Stimulated activated CD4-positive, alpha-beta T cell treated with anti-CD3 and anti-CD28 coated beads, Interleukin-15, amount 100 ng/mL, for 48 hours (primary cell): ENCODE data around the gene MAPK9.
A peak's percentile ranks its signal among the peaks of the same experiment; 100 is the strongest.
"Not testable (repeated sequence)": the region's sequence is repeated elsewhere in the genome, so short reads cannot be mapped to it uniquely, and the experiment has no call there.

Source experiments
- DNase-seq, 2 donors: peaks; one replicate each; pipeline ENCODE4 v3.0.0-alpha.2; 2020; ENCODE audit warnings: low read depth in 2 of 2

Gene MAPK9

DNA sequence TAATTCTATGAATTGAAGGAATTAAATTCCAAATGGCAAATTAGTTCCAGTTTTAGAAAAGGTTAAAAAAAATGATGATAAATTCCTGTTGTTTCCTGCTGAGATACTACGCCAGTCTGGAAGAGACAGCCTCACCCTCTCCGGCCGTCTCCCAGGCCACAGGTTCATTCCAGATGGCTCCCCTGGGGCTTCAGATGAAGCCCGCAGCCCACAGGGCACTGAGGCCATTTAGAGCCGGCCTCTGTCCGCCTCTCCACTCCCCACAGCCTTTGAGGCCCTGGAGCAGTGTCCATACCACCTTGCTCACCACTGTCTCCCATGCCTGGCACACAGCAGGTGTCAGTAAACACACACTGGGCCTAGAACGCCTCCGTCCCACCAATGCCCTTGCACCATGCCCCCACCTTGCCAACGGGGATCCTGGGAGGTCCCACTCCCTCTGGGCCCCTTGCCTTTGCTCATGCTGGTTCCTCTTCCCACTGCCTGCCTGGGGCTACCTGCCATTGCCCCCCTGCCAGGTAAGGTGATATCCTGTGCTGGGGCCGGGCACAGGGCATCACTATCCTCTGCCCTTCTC is 35.2 kb upstream of the MAPK9 start:
- no peak for DNase-seq

DNA sequence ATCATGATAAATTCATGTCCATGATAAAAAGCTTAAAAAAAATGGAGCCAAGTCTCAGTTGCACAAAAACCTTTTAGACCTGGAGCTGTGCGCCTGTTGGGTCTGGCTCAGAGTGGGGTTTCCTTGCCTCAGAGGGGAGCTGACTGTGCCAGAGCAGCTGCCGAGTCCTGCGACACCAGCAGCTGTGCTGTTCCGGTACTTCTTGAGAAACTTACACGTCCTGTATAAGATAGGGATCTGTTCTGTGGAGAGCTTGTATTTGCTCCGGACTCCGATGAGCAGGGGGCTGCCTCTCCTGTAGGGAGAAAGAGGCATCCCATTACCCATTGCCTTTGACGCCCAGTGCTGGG is 32.7 kb upstream of the MAPK9 start:
- no peak for DNase-seq

DNA sequence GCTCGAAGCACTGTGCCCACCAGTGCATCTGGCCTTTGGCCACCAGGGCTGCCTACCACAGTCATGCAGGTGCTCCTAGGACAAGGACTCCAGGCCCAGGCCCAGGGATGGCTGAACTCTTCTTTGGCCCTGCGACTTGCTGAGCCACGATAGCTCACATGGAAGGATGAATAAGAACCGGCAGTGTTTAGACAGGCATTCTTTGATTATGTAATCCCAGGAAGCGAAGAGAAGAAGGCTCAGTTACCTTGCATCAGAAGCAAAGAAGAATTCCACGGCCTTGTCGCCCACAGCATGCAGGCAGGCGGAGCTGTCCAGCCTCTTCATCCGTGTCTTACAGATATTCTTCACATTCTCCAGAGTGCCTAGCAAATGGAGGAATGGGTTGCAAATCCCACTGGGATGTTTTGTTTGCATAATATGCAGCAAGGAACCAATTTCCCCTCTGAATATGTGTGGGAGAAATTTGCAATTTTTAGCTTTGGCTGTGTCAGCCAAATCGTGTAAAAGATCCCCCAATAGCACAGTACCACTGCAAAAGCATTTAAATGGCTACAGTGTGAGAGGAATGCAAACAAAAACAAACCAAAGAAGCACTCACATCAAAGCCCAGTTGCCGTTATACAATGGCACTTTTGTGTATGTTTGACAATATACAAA is 32.2 kb upstream of the MAPK9 start:
- no peak for DNase-seq

DNA sequence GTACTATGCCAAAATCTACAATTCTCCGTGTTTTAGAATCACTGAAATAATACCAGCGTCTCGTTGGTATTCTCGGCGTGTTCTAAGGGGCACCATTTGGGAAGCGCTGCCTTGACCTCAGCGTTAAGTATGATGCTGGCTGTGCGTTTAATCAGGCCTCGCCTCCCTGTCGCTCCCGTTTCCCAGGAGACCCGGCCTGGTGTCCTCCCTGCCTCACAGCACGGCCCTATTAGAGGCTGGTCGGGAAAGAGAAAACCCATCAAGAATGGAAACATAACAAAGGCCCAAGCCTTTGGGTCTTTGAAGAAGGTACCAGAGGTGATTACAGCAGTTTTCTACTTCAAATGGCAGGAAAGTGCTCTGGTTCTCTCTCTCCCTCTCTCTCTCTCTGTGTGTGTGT is 31.3 kb upstream of the MAPK9 start:
- DNase-seq = no peak

DNA sequence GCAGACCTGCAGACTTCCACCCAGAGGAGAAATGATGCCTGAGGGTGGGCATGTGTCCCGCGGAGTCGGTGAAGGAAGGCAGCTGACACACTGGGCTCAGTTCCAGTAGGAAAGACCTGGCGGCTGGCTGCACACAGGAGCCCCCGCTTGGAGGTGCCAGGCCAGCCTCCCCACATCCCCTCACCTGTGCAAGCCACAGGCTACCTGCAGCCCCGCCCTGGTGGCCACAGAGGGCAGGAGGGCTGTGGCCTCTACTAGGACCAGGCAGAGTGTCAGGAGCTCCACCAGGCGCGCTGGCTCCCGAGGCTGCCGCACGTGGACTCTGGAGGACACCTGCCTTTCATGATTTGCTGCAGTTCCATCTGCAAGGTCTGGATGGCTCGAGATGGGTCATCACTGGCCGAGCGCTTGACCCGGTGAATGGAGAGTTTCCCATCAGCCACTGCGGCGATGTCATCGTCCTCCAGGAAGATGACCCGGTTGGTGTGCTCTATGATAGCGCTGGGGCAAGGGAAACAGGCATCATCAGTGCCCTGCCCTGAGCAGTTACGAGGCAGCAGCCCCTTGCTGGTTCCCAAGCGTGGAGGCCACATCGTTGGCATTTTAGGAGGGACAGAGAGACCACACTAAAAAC is 26.7 kb upstream of the MAPK9 start:
- DNase-seq = no peak

DNA sequence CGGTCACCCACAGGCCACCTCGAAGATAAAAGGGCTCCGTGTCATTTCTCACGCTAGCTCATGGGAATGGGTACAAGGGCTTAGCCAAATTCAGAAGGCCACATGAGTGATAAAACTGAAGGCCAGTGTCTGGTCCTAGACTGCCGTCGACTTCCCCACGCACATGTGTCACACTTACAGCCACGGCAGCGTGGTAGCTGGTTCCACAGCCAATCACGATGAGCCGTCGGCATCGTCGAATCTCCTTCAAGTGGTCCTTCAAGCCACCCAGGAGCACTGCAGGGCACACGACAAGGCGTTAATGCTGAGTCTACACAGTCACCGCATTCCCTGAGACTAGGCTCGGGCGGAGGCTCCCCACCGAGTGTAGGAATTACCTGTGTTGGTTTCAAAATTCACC is 24.7 kb upstream of the MAPK9 start:
- DNase-seq = no peak

DNA sequence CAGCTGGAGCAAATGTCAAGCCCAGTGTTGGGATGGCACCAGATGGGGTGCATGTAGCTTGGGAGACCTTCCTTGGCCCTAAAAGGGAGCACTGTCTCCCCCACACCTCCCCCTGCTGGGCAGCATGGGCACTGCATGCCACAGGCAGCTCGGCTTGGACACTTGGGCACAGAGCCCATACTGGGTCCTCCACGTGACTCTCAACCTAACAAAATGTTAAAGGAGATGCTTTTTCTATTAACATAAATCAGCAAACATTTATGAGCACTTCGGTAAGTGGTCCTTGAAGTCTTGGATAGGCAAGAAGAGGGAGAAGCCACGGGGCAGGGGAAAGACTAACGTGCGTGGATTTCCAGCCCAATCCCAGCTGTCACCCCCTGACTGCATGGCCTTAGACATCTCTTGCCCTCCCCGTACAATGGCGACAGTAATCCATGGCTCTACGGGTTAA is 23.9 kb upstream of the MAPK9 start:
- peak; percentile 47 to 57 for DNase-seq

DNA sequence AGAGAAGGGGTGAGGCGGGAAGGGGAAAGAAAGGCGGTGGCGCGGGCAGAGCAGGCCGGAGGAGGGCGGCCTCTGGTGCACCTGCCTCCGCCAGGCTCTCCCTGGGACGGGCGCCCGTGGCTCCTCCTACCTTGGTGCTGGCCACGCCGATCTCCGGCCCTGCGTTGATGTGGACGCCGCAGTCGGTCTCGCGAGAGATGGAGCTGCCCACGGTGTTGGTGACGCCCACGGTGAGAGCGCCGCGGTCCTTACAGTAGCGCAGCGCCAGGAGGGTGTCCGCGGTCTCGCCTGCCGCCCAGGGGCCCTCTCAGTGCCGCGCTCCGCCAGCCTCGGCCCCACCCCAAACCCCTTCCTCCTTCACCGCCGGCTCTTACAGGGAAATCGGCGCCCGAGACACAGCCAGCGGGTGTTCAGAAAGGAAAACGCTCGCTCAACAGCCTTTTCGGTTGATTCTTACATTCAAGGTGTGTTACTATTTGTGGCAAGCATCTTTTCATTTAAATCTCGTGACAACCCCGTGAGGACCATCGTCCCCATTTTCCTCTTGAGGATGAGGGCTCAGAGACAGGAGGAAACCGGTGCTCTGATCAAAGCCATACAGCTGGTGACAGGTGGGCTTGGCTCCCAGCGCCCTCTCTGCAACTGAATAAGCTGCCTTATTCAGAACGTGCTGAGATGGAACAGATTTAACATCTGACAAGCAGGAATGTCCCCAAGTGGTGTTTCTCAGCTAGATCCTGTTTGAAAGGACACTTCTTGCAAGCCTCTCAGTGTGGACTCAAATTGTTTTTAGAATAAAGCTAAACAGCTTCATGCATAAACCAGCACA is 22.0 kb upstream of the MAPK9 start:
- peak; percentile 10 to 68 for DNase-seq

DNA sequence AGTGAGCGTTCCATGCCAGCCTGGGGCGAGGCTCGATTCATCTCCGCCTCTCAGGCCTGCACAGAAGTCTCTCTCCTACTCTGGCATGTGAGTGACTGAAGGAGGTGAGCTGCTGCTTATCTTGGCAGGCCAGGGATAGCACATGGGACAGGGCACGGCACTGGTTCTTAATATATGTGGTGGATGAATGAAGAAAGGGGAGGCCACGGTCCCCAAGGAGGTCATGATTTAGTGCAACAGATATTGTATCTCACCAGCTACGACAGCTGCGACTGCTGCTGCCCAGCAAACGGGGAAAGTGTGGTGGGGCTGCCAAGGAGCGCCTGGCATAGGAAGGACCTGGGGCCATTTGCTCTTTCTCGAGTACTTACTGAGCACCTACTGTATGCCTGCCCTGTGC is 19.3 kb upstream of the MAPK9 start:
- no peak for DNase-seq

DNA sequence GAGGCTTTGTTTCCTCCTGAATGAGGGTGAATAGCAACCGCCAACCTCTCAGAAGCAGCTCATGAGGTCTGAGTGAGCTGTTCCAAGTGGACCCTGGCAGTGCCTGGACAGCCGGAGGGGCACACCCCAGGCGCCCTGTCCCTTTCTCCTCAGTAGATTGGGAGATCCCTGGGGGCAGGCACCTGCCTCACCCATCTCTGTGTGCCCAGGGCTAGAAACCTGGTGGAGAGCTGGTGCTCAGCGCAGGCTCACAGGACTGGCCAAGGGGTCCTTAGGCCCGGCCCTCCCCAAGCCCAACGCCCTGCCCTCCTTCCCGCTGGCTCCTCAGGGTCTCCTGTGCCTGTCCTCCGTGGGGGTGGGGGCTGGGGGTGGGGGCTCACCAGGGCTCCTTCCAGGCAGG is 14.9 kb upstream of the MAPK9 start:
- DNase-seq = no peak

DNA sequence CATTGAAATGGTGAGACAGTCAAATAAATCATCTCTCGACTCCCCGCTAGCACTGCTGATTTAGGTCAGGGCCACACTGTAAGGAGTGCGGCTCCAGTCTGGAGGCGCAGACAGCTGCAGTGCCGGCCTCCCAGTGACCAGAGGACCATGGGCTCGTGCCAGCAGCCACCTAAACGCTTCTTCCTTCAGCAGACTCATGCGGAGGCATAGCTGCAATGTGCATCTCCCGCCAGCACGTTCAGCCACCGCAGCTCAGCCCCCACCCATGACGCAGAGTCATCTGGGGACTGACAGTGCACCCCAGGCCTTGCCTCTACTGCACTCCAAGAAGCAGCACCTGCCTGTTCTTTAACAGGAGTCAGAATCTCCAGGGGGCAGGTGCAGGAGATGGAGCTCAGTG is 13.6 kb upstream of the MAPK9 start:
- no peak for DNase-seq

DNA sequence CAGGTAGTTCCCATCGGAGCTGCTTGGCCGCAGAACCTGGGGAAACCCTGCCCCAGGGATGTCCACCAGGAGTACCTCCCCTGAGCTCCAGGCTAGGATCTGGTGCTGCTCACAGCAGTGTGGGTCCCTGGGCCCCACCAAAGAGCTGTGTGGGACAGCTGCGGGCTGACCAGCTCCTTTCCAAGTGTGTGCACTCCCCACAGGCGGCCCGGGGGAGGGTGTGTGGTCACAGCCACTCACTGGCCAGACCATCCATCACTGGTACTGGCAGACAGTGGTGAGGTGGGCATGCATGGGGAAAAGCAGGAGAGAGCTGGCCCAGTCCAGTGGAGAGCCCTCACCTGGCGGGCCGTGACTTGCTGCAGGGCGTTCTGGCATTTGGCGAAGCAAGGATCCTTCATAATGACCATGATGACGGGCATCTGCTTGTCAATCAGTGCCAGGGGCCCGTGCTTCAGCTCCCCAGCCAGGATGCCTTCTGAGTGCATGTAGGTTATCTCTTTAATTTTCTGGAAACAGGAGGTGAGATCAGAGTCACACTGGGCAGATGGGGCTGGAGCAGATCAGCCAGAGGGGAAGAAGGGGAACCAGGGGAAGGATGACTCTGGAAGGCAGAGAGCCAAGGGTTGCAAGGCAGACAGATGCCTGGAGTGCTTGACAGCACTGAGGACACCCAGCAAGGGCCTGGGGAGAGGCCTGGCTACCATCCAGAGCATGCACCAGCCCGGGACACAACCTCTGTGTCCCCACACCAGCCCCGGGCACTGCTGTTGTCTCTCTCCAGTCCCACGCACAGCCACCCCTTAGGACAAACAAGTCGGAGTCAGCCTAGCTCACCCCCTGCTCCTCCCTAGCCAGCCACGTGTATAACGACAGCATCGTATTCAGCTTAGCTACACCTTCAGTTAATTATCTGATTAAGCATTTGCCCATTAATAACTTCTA is 12.8 kb upstream of the MAPK9 start:
- DNase-seq = no peak

DNA sequence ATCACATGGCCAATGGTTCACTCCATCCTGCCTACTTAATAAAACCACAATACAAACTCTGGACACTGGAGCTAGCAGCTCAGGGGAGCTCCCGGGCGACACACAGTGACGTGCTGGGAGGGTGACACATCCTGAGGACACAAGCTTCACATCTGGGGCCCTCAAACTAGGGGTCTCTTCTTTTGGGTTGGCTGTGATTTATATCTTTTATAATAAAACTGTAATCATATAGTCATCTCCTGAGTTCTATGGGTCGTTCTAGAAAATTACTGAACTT is 12.1 kb upstream of the MAPK9 start:
- DNase-seq = no peak

DNA sequence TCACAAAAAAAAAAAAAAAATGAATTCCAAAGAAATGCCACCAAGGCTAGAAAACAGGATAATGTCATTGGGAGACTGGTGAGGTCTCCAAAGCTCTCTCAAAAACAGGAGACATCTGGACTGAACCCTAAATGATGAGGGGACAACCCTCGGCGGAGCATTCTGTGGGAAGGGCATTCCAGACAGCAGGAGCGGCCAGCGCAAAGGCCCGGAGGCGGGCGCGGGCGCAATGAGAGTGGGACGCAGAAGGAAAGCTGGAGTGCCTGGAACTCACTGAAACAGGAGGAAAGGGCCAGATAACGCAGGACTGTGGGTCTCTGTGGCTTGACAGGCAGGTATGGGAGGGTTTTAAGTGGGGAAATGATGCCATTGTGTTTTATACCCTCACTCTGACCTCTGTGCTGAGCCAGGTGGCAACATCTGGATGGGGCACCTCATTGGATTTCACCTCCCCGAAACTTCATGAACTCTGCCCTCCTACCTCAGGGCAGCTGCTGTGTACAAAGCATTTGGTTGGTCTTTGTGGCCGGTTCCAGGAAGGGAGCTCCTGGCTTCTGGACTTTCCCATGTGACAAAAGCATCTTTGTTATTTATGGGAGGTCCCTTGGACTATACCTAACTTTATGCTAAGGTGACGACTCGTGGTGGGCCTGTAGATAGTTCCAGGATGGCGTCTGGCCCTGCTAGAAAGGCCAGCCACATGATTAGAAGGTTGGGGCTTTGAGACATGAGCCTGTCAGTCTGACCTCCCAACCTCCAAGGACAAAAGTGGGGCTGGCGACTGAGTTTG is 11.5 kb upstream of the MAPK9 start:
- no peak for DNase-seq

DNA sequence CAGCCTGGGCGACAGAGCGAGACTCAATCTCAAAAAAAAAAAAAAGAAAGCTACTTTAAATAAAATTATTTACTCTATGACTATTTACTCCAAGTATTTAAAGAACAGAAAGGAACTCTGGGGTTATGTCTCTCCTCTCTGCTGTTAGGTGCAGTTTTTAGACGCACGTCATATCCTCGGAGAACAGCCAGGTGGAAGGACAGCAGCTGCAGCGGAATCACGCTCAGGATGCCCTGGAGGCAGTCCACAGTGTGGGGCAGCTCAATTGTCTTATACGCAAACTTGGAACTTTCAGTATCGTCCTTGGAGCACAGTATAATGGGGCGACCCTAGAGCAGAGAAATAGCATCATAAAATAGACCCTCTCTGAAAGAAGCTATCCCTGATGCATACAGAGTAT is 10.4 kb upstream of the MAPK9 start:
- DNase-seq = no peak

DNA sequence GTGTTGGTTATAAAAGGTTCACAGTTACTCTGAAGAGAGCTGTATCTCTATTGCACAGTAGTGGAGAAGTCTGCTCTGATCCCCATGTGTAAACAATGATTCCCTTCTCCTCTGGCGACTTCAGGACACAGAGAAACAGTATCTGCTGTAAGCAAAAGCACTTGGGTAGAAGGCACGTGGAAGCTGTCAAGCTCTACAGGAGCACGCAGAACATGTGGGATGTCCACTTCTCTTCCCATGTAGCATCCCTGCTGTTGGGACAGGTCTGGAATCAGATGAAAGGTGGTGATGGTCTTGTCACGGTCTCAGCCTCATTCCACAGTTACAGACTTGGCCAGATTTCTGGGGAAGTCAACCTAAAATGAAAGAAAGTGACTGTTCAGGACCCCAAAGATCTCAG is 9.4 kb upstream of the MAPK9 start:
- DNase-seq = no peak

DNA sequence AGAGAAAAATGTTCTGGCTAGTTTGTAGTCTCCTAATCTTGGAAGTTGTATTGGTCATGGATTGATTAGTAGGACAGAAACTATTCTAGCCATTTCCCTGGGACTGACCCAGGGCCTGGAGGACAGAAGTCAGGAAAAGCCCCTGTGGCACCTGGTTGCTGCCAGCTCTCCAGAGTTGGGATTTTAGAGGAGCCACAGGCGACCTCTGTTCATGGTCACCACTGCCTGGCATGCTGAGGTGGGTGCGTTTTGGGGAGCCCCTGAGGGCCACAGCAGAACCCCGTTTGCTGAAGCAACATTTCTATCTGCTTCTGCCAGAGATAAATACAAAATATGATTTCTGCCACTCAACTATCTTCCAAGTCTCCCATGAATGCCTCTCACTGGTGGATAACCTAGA is 7.6 kb upstream of the MAPK9 start:
- DNase-seq = no peak

DNA sequence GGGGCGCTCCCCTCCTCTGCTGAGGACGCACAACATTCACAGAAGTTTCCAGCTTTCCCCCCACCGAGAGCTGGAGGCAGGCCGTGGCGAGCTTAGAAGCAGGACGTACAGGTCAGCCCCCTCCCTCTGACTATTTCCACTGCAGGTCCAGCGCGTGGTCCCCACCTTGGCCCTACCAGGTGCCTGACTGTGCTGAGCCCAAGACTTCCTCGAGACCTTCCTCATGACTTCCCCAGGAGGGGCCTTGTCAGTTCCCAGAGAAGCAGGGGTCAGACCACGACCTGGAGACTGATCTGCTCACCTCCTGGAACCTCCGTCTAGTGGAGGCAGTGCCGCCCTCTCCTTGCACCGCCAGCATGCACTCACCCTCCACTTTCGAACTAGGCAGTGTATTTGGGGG is 7.1 kb upstream of the MAPK9 start:
- DNase-seq = not testable (repeated sequence)

DNA sequence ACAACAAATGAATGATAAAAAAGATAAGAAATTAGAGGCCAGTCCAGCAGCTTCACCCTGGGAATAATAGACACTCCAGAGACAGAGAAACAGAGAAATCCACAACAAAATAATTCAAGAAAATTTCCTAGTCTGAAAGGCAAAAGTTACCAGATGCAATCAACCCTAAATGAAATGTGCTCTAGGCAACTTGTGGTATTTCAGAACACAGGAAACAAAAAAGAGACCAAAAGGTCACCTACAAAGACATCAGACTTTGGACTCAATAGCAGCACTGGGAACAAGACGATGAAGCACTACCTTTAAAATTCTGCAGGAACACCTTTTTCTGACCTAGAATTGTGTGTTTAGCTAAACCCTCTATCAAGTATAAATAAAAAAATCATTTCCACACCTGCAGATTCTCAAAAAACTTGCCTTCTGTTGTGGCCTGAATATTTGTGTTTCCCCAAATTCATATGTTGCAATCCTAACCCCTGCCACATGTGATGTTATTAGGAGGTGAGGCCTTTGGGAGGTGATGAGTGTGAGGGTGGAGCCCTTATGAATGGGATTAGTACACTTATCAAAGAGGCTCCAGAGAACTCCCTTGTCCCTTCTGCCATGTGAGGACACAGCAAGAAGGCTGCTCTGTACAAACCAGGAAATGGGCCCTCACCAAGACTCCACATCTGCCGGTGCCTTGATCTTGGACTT is 5.9 kb upstream of the MAPK9 start:
- DNase-seq = no peak

DNA sequence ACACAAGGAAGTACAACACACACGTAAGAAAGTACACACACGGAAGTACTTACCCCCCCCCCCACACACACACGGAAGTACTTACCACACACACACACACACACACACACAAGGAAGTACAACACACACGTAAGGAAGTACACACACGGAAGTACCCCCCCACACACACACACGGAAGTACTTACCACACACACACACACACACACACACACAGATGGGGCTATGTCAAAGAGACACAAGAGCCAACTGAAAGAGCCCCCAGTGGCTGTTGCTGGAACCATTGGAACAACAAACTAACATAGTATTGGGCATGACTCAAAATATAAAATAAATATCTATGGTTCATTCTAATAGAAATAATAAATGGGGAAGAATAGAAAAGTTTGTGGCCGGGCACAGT is 4.9 kb upstream of the MAPK9 start:
- no peak for DNase-seq
